GM19099 (cell line): ENCODE measurements around the gene ITPR2.

Experiments used
- POLR2A ChIP-seq: IDR thresholded peaks from 3 replicates; pipeline ENCODE4 v1.6.1; 2011; ENCODE audit warnings: low read depth; ENCODE audit not compliant: insufficient read length; ENCODE audit errors: extremely low read depth

ITPR2 gene

GRCh38 chr12:26566675-26567074, 266.3 kb downstream of the ITPR2 start:
- no peak for TF ChIP-seq POLR2A

- no peak for TF ChIP-seq POLR2A
Observed at GRCh38 chr12:26566186-26566585, 266.8 kb downstream of the ITPR2 start.

GRCh38 chr12:26564391-26564790, 268.6 kb downstream of the ITPR2 start:
- no peak for TF ChIP-seq POLR2A

GRCh38 chr12:26563552-26563951, 269.4 kb downstream of the ITPR2 start:
- TF ChIP-seq POLR2A, result no peak

- TF ChIP-seq POLR2A, result no peak
Observed at GRCh38 chr12:26557326-26557725, 275.7 kb downstream of the ITPR2 start.

GRCh38 chr12:26556916-26557315, 276.1 kb downstream of the ITPR2 start:
- TF ChIP-seq POLR2A, result no peak

GRCh38 chr12:26555139-26555538, 277.9 kb downstream of the ITPR2 start:
- TF ChIP-seq POLR2A, result no peak

- TF ChIP-seq POLR2A, result no peak
Observed at GRCh38 chr12:26554332-26554731, 278.7 kb downstream of the ITPR2 start.

- TF ChIP-seq POLR2A, result no peak
Observed at GRCh38 chr12:26551385-26551784, 281.6 kb downstream of the ITPR2 start.

GRCh38 chr12:26548227-26548626, 284.8 kb downstream of the ITPR2 start:
- no peak for TF ChIP-seq POLR2A

- no peak for TF ChIP-seq POLR2A
Observed at GRCh38 chr12:26546535-26547314, 286.3 kb downstream of the ITPR2 start.

GRCh38 chr12:26539131-26539530, 293.9 kb downstream of the ITPR2 start:
- TF ChIP-seq POLR2A, result no peak

- no peak for TF ChIP-seq POLR2A
Observed at GRCh38 chr12:26537651-26538050, 295.3 kb downstream of the ITPR2 start.

GRCh38 chr12:26537126-26537525, 295.9 kb downstream of the ITPR2 start:
- no peak for TF ChIP-seq POLR2A

GRCh38 chr12:26535826-26536225, 297.2 kb downstream of the ITPR2 start:
- TF ChIP-seq POLR2A, result no peak

- TF ChIP-seq POLR2A, result no peak
Observed at GRCh38 chr12:26534071-26534470, 298.9 kb downstream of the ITPR2 start.

GRCh38 chr12:26533211-26533610, 299.8 kb downstream of the ITPR2 start:
- no peak for TF ChIP-seq POLR2A
